ENCODE results near the gene SLIT3.

The SLIT3 gene

DNA sequence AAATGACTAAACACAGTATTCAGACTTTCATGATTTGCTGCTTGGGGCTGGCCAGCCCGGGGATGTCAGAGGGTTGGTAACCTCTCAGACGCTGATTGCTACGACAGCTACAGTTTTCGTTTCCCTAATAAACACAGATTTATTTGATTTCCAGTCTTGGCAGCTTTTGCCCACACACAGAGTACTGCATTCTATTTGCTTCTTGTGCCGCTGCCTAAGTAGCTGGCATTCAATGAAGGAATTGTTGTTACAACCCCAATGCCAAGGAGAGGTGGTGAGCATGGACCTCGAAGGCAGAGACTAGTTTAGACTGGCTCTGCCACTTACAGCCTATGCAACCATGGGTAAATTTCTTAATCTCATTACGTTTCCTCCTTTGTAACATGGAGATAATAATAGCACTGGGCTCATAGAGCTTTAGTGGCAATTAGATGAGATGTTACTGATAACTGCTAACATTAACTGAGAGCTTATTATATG lies 474.7 kb downstream of the SLIT3 start:
- TF ChIP-seq GABPA (IDR thresholded peaks at IDR 0.05; ENCODE audit: low read depth) (no peak), SPI1 (IDR thresholded peaks at IDR 0.05; ENCODE audit: borderline replicate concordance, low read depth) (no peak), POLR2AphosphoS5 (IDR thresholded peaks at IDR 0.05; ENCODE audit: low read depth) (no peak)
- TF ChIP-seq, protein P1, sequence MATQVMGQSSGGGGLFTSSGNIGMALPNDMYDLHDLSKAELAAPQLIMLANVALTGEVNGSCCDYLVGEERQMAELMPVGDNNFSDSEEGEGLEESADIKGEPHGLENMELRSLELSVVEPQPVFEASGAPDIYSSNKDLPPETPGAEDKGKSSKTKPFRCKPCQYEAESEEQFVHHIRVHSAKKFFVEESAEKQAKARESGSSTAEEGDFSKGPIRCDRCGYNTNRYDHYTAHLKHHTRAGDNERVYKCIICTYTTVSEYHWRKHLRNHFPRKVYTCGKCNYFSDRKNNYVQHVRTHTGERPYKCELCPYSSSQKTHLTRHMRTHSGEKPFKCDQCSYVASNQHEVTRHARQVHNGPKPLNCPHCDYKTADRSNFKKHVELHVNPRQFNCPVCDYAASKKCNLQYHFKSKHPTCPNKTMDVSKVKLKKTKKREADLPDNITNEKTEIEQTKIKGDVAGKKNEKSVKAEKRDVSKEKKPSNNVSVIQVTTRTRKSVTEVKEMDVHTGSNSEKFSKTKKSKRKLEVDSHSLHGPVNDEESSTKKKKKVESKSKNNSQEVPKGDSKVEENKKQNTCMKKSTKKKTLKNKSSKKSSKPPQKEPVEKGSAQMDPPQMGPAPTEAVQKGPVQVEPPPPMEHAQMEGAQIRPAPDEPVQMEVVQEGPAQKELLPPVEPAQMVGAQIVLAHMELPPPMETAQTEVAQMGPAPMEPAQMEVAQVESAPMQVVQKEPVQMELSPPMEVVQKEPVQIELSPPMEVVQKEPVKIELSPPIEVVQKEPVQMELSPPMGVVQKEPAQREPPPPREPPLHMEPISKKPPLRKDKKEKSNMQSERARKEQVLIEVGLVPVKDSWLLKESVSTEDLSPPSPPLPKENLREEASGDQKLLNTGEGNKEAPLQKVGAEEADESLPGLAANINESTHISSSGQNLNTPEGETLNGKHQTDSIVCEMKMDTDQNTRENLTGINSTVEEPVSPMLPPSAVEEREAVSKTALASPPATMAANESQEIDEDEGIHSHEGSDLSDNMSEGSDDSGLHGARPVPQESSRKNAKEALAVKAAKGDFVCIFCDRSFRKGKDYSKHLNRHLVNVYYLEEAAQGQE (IDR thresholded peaks at IDR 0.05; ENCODE audit: insufficient replicate concordance, low read depth): no peak
- TF ChIP-seq, protein P2, sequence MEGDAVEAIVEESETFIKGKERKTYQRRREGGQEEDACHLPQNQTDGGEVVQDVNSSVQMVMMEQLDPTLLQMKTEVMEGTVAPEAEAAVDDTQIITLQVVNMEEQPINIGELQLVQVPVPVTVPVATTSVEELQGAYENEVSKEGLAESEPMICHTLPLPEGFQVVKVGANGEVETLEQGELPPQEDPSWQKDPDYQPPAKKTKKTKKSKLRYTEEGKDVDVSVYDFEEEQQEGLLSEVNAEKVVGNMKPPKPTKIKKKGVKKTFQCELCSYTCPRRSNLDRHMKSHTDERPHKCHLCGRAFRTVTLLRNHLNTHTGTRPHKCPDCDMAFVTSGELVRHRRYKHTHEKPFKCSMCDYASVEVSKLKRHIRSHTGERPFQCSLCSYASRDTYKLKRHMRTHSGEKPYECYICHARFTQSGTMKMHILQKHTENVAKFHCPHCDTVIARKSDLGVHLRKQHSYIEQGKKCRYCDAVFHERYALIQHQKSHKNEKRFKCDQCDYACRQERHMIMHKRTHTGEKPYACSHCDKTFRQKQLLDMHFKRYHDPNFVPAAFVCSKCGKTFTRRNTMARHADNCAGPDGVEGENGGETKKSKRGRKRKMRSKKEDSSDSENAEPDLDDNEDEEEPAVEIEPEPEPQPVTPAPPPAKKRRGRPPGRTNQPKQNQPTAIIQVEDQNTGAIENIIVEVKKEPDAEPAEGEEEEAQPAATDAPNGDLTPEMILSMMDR (IDR thresholded peaks at IDR 0.05; ENCODE audit: insufficient read depth, low read length): no peak
- DNase-seq (ENCODE audit: low read depth in 1 of 2, low spot score in 1 of 2): no peak
- Histone ChIP-seq H3K27me3 (ENCODE audit: insufficient read depth, poor library complexity, severe bottlenecking) (no peaks in the 10 kb centered on the region), H3K27ac (replicated peaks) (no peak overlapping the region), H3K4me3 (replicated peaks; ENCODE audit: insufficient read depth, low read length) (no peak overlapping the region)

DNA sequence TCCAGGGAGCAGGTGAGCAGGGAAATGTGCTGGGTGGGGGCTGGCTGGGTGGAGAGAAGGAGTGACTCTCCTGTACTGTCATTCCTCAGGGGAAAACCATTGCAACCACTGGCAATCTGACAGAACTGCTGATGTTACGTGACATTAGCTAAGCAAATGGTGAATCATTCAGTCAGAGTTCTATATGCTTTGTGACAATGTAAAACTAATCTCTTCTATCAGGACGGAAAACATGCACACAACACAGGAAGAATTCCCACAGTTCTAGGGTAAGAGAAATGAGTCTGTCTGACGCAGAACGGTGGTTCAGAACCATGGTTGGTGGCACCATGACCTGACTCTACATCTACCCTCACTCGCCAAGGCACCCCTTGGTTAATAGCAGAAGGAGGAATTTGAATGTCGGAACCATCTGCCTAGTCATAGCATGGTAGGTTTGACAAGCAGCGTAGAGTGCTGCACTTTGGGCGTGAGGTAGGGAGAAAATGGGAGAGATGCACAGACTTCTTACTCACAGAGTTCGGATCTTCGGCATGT lies 478.1 kb downstream of the SLIT3 start:
- TF ChIP-seq, protein P1 (IDR thresholded peaks at IDR 0.05; ENCODE audit: insufficient replicate concordance, low read depth): no peak
- TF ChIP-seq SPI1 (IDR thresholded peaks at IDR 0.05; ENCODE audit: borderline replicate concordance, low read depth) (no peak), POLR2AphosphoS5 (IDR thresholded peaks at IDR 0.05; ENCODE audit: low read depth) (no peak), GABPA (IDR thresholded peaks at IDR 0.05; ENCODE audit: low read depth) (no peak)
- TF ChIP-seq, protein P2 (IDR thresholded peaks at IDR 0.05; ENCODE audit: insufficient read depth, low read length): no peak
- no peak overlapping the region for H3K27ac ChIP-seq (replicated peaks)
- H3K4me3 ChIP-seq (replicated peaks; ENCODE audit: insufficient read depth, low read length): no peak overlapping the region
- DNase-seq (ENCODE audit: low read depth in 1 of 2, low spot score in 1 of 2): no peak
- peaks cover 2% of the 10 kb centered on the region for H3K27me3 ChIP-seq (ENCODE audit: insufficient read depth, poor library complexity, severe bottlenecking)

DNA sequence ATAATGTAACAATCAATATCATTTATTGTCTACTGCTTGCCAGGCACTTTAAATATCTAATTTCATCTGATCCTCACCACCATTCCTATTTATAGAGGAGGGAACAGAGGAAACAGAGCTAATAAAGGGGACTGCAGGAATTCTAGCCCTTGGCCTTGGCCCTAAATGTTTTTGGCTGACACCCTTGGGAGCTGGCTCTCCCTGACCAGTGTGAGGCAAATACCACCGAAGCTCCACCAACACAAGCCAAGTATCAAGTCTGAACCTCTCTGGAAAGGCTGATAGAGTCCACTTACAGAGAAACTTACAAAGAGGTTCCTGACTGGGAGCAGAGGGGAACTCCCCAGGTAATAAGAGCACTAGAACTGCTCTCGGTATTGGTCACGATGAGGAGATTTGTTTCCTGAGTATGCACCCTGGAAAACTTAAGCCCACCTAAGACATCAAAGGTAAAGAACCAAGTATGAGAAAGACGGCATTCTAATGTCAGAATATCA lies 478.6 kb downstream of the SLIT3 start:
- H3K27ac ChIP-seq (replicated peaks): no peak overlapping the region
- H3K4me3 ChIP-seq (replicated peaks; ENCODE audit: insufficient read depth, low read length): no peak overlapping the region
- H3K27me3 ChIP-seq (ENCODE audit: insufficient read depth, poor library complexity, severe bottlenecking): peaks cover 2% of the 10 kb centered on the region
- DNase-seq (ENCODE audit: low read depth in 1 of 2, low spot score in 1 of 2): no peak
- TF ChIP-seq, protein P1 (IDR thresholded peaks at IDR 0.05; ENCODE audit: insufficient replicate concordance, low read depth): no peak
- TF ChIP-seq GABPA (IDR thresholded peaks at IDR 0.05; ENCODE audit: low read depth) (no peak), SPI1 (IDR thresholded peaks at IDR 0.05; ENCODE audit: borderline replicate concordance, low read depth) (no peak), POLR2AphosphoS5 (IDR thresholded peaks at IDR 0.05; ENCODE audit: low read depth) (no peak)
- TF ChIP-seq, protein P2 (IDR thresholded peaks at IDR 0.05; ENCODE audit: insufficient read depth, low read length): no peak
